Cardiac muscle cell (in vitro differentiated cells and primary cell): ENCODE data around the gene FAM204A. TPM values are rescaled to one million over a fixed set of nuclear protein-coding genes. Genes with fewer than 3 reads are reported as not detected.
A peak's percentile ranks its signal among the peaks of the same experiment; 100 is the strongest.

ENCODE experiments used
- DNase-seq, 2 donors: peaks; one replicate each; pipeline versions ENCODE4 v3.0.0 to v3.0.0-alpha.2; 2010 to 2017; ENCODE audit warnings: low read depth in 1 of 2, low spot score in 1 of 2
- H3K27ac ChIP-seq: fragments of 200-600 bp; sonication (generic); 2 replicates; pipeline ENCODE4 v1.5.1; 2016
- H3K27me3 ChIP-seq: fragments of 200-600 bp; sonication (generic); 2 replicates; pipeline ENCODE4 v1.6.0; 2016; ENCODE audit warnings: control low read depth
- H3K36me3 ChIP-seq: fragments of 200-600 bp; sonication (generic); 2 replicates; pipeline ENCODE4 v1.5.1; 2016; ENCODE audit warnings: control low read depth
- H3K4me1 ChIP-seq: fragments of 200-600 bp; sonication (generic); 2 replicates; pipeline ENCODE4 v1.8.1; 2017; ENCODE audit warnings: low read depth, mild to moderate bottlenecking, mixed run types
- H3K4me3 ChIP-seq: fragments of 200-600 bp; sonication (generic); 2 replicates; pipeline ENCODE4 v1.5.1; 2016; ENCODE audit warnings: mild to moderate bottlenecking
- H3K9me3 ChIP-seq: fragments of 200-600 bp; sonication (generic); 2 replicates; pipeline ENCODE4 v1.5.1; 2017; ENCODE audit warnings: low read depth, mild to moderate bottlenecking, control low read depth
- polyA plus RNA-seq: library from polyadenylated mRNA; unstranded; fragments of >200 nt; fragmentation: Nextera tagmentation; extraction: Ambion mirVana; gene quantifications from 2 replicates; pipeline ENCODE4 v1.2.1, GENCODE V29; 2016
- total RNA-seq: library from RNA; depleted of rRNA; stranded (reverse); fragments of >200 nt; gene quantifications from 2 replicates; pipeline ENCODE4 v1.2.3, GENCODE V29; 2016
- TF ChIP-seq, protein P1 (sequence below): IDR thresholded peaks from 2 replicates; pipeline ENCODE4 v1.5.1; 2012; ENCODE audit warnings: low read depth, mild to moderate bottlenecking, low read length

The FAM204A gene
- total and polyA plus RNA-seq, 2 experiments from 2014 or later = 39.5 to 49.5 TPM

DNA sequence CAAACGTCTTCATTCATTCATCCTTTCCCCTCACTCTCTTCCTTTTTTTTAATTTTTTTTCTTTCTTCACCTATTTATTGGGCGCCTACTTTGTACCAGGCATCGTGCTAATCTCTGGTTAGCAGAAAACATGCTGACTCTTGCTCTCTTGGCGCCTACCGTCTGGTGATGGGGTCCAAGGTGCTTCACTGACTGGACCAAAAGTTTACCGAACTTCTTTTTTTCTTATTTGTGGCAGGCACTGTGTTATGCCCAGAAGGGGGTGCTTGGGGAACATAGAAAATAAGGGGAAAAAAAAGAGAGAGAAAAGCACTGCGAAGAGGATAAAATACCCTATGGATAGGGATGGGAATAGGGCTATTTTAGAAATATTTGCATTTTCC, 505 bp upstream of the FAM204A start:
- Histone ChIP-seq H3K4me1 (peaks cover 12% of the 10 kb centered on the region), H3K27ac (no peak overlapping the region), H3K36me3 (no peaks in the 10 kb centered on the region), H3K4me3 (peak overlapping the region; percentile 62), H3K27me3 (peaks cover 11% of the 10 kb centered on the region), H3K9me3 (no peaks in the 10 kb centered on the region)
- DNase-seq = no peak
- TF ChIP-seq, protein P1, sequence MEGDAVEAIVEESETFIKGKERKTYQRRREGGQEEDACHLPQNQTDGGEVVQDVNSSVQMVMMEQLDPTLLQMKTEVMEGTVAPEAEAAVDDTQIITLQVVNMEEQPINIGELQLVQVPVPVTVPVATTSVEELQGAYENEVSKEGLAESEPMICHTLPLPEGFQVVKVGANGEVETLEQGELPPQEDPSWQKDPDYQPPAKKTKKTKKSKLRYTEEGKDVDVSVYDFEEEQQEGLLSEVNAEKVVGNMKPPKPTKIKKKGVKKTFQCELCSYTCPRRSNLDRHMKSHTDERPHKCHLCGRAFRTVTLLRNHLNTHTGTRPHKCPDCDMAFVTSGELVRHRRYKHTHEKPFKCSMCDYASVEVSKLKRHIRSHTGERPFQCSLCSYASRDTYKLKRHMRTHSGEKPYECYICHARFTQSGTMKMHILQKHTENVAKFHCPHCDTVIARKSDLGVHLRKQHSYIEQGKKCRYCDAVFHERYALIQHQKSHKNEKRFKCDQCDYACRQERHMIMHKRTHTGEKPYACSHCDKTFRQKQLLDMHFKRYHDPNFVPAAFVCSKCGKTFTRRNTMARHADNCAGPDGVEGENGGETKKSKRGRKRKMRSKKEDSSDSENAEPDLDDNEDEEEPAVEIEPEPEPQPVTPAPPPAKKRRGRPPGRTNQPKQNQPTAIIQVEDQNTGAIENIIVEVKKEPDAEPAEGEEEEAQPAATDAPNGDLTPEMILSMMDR = no peak

DNA sequence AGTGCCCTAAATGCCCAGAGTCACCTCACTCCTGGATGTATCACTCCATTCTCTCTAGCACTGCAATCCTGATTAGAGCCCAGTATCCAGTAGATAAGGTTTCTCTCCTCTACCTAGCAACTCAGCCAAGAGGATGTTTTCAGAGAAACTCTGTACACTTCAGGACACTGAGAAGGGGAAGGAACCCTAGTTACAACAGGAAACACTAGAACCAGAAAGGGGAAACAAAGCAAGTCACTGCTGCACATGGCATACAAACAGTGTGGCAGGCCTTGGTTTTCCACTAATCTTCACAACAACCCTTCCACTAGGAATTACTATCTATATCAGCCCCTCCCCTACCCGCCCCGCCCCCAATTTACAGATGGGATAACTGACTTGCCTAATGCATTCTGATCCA, 1.6 kb downstream of the FAM204A start:
- H3K27ac ChIP-seq = no peak overlapping the region
- peaks cover 9% of the 10 kb centered on the region for H3K36me3 ChIP-seq
- peaks cover 12% of the 10 kb centered on the region for H3K4me1 ChIP-seq
- no peaks in the 10 kb centered on the region for H3K9me3 ChIP-seq
- H3K4me3 ChIP-seq = no peak overlapping the region
- no peak for DNase-seq
- H3K27me3 ChIP-seq = no peaks in the 10 kb centered on the region
- TF ChIP-seq, protein P1 = no peak

DNA sequence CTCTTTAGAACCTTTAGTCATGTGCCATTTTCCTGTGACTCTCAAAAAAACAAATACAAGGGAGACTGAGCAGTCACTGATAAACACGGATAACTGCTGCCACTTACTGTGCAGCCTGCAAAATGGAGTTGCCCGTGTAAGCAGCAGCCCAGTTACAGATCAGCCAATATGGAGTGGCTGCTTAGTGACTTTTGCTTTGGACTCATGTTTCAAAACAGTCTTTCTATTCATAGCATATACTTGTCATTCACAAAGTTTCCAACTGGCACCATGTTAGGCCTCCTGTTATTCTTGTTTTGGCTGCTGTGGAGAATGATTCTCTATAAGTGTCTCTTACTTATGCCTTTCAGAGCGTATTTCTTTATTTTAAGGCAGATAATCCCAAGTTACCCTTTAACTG, 3.0 kb downstream of the FAM204A start:
- DNase-seq = peak in 1 of 2 donors; percentile 20
- Histone ChIP-seq H3K27ac (no peak overlapping the region), H3K4me3 (no peak overlapping the region), H3K9me3 (no peaks in the 10 kb centered on the region), H3K27me3 (no peaks in the 10 kb centered on the region), H3K36me3 (peaks cover 22% of the 10 kb centered on the region), H3K4me1 (peaks cover 12% of the 10 kb centered on the region)
- TF ChIP-seq, protein P1 = no peak

DNA sequence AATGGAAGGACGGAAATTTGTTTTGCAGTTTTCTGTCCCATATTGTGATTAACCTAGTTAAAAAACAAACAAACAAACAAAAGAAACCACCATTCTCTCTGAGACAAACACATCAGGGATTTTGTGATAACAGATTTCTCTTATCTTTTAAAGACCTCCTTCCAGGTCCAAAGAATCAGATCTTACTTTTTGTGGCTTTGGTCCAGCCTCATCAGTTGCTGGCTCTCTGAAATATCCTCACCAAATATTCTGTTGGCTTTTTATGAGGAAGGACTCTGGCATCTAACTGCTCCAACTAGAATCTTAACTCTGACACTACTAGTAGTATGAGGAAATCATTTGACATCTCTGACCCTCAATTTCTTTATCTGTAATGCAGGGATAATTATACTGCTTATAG, 4.8 kb downstream of the FAM204A start:
- Histone ChIP-seq H3K4me1 (peaks cover 9% of the 10 kb centered on the region), H3K27me3 (no peaks in the 10 kb centered on the region), H3K9me3 (no peaks in the 10 kb centered on the region), H3K27ac (no peak overlapping the region), H3K4me3 (no peak overlapping the region), H3K36me3 (peaks cover 33% of the 10 kb centered on the region)
- no peak for DNase-seq
- TF ChIP-seq, protein P1 = no peak

DNA sequence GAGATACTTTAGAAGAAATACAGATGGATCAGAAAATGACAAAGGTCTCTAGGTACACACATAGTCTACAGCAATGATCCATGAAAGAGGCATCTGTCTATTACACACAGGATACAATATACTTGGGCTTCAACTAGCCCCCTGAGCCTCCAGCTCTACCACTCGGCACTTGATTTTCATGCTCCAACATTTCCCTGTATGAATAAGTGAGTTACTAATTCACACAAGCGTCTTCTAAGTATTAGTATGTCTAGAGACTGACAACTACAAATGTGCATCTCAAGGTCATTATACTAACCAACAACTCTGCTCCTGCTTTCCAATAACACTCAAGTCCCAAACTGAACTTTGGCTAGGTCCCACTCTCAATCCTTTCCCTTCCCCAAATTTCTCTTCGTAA, 8.3 kb downstream of the FAM204A start:
- TF ChIP-seq, protein P1 = no peak
- H3K27me3 ChIP-seq = no peaks in the 10 kb centered on the region

More for the DNA sequence above, 8.3 kb downstream of the FAM204A start:
- Histone ChIP-seq H3K27ac (no peak overlapping the region), H3K9me3 (no peaks in the 10 kb centered on the region), H3K4me3 (no peak overlapping the region), H3K36me3 (peaks cover 52% of the 10 kb centered on the region), H3K4me1 (peaks cover 2% of the 10 kb centered on the region)
- DNase-seq = no peak
